C4-2B (cell line): ENCODE data around the gene PIAS2.

ENCODE experiments used
- CTCF ChIP-seq: fragments of 450-650 bp; conservative IDR thresholded peaks from 2 replicates; pipeline ENCODE4 v1.5.1; 2017; ENCODE audit warnings: mild to moderate bottlenecking
- ZFX ChIP-seq: fragments of 450-650 bp; IDR thresholded peaks from 2 replicates; pipeline ENCODE4 v1.6.1; 2017

DNA sequence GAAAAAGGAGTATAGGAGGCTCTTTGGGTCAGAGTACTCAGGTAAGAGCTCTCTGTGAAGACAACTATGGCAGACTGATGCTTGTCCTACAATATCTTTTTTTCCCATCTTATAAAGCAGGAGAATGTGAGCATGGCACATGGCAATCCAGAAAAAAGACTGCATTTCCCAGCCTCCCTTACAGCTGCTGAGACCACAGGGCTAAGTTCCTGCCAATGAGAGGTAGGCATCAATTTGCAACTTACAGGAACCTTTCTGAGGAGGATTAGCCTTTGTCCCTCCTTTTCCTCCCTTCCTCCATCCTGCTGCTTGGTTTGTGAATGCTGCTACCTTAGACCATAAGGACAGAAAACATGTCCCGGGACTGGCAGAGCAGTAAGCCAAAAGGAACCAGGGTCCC lies 122.7 kb downstream of the PIAS2 start:
- no peak for TF ChIP-seq CTCF
- no peak for TF ChIP-seq ZFX
